ENCODE data around the gene SLC30A7.
"Not testable (repeated sequence)": the region's sequence is repeated elsewhere in the genome, so short reads cannot be mapped to it uniquely, and the experiment has no call there.

SLC30A7 gene, protein sequence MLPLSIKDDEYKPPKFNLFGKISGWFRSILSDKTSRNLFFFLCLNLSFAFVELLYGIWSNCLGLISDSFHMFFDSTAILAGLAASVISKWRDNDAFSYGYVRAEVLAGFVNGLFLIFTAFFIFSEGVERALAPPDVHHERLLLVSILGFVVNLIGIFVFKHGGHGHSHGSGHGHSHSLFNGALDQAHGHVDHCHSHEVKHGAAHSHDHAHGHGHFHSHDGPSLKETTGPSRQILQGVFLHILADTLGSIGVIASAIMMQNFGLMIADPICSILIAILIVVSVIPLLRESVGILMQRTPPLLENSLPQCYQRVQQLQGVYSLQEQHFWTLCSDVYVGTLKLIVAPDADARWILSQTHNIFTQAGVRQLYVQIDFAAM

DNA sequence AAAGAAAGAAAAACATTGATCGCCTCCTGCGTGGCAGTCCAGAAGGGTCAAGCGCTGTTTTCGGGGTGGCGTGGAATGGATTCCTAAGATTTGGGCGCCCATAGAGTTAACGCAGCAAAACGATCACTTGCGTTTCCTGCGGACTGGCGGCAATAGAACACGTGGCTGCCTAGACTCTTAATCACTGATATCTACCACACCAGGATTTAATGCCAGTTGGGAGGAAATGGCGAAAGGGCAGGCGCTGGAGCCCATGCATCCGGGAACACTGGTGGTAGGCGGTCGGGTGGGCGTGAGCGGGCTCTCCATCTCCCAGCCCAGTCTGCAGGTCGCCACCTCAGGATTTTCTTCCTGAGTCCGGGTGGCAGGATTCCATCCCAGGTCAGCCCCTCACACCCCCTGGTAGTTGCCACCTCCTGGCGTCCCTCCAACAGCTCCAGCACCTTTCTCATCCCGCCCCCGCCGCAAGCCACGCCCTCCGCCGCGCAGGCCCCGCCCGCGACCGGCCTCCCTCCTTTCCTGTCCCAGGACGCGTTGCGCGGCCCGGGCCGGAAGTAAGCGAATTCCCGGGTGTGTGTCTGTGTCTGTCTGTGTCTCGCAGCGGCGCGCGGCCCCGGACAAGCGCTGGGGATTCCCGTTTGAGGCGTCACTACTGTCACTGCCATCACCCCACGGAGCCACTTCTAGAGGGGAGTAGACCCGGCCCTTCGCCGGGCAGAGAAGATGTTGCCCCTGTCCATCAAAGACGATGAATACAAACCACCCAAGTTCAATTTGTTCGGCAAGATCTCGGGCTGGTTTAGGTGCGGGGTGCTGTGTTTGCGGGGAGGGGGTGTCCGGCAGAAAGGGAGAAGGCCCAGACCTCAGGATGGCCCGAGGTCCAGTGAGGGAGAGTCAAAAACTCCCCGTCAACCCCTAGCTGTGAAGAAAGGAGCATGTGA is at the start of gene SLC30A7:
TSS of gene SLC30A7 (plus strand) at position 551 of the 941 bp plus-strand sequence. CDS start at position 724, 173 bp downstream.
- Histone ChIP-seq H3K27me3 (ENCODE audit: low read depth, low read length) (no peaks in the 10 kb centered on the region), H3K9me3 (ENCODE audit: control insufficient read depth in 1 of 2, low read length in 2 of 2) (no peaks in the 10 kb centered on the region), H3K27ac (ENCODE audit: low read length) (peak within 1 kb of the TSS; percentile 97), H3K4me3 (ENCODE audit: low read depth in 1 of 2, low read length in 2 of 2) (peak within 1 kb of the TSS; percentile 90 to 92), H3K36me3 (ENCODE audit: control insufficient read depth in 1 of 2, insufficient read depth in 2 of 2, low read length in 2 of 2) (peaks cover 2 to 29% of the 10 kb centered on the region in 2 donors), H3K4me1 (ENCODE audit: control insufficient read depth in 1 of 2, insufficient read depth in 2 of 2, low read length in 2 of 2) (peaks cover 9 to 27% of the 10 kb centered on the region in 2 donors)

GRCh38 chr1:100847361-100848082 is 48.4 kb upstream of the SLC30A7 start:
- Histone ChIP-seq H3K27me3 (ENCODE audit: low read depth, low read length) (no peaks in the 10 kb centered on the region), H3K4me3 (ENCODE audit: low read depth in 1 of 2, low read length in 2 of 2) (peak overlapping the region; percentile 49 to 50), H3K9me3 (ENCODE audit: control insufficient read depth in 1 of 2, low read length in 2 of 2) (no peaks in the 10 kb centered on the region), H3K36me3 (ENCODE audit: control insufficient read depth in 1 of 2, insufficient read depth in 2 of 2, low read length in 2 of 2) (no peaks in the 10 kb centered on the region), H3K4me1 (ENCODE audit: control insufficient read depth in 1 of 2, insufficient read depth in 2 of 2, low read length in 2 of 2) (no peaks in the 10 kb centered on the region), H3K27ac (ENCODE audit: low read length) (peak overlapping the region; percentile 56)

- Histone ChIP-seq H3K27me3 (ENCODE audit: low read depth, low read length) (no peaks in the 10 kb centered on the region), H3K4me3 (ENCODE audit: low read depth in 1 of 2, low read length in 2 of 2) (no peak overlapping the region)
Observed at GRCh38 chr1:100851726-100852125, 44.2 kb upstream of the SLC30A7 start.

DNA sequence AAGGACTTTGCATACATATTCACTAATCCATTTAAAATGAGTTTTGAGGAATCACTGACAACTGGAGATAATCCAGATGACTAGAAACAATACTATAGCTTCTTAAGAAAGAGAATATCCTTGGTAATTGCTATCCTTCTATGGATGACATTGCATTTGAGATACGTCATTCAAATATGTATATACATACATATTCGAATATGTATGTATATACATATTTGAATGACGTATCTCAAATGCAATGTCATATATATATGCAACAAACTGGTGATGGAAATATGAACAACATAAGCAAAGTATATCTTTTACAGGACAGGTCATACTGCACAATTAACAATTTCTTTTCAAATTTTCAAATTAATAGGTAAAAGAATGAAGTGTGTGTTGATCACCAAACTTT is 42.9 kb upstream of the SLC30A7 start:
- Histone ChIP-seq H3K27me3 (ENCODE audit: low read depth, low read length) (no peaks in the 10 kb centered on the region), H3K4me3 (ENCODE audit: low read depth in 1 of 2, low read length in 2 of 2) (no peak overlapping the region), H3K36me3 (ENCODE audit: control insufficient read depth in 1 of 2, insufficient read depth in 2 of 2, low read length in 2 of 2) (no peaks in the 10 kb centered on the region), H3K4me1 (ENCODE audit: control insufficient read depth in 1 of 2, insufficient read depth in 2 of 2, low read length in 2 of 2) (no peaks in the 10 kb centered on the region), H3K27ac (ENCODE audit: low read length) (no peak overlapping the region), H3K9me3 (ENCODE audit: control insufficient read depth in 1 of 2, low read length in 2 of 2) (no peaks in the 10 kb centered on the region)

More at GRCh38 chr1:100851726-100852125, 44.2 kb upstream of the SLC30A7 start:
- H3K4me1 ChIP-seq (ENCODE audit: control insufficient read depth in 1 of 2, insufficient read depth in 2 of 2, low read length in 2 of 2): no peaks in the 10 kb centered on the region
- no peaks in the 10 kb centered on the region for H3K9me3 ChIP-seq (ENCODE audit: control insufficient read depth in 1 of 2, low read length in 2 of 2)
- H3K27ac ChIP-seq (ENCODE audit: low read length): no peak overlapping the region
- no peaks in the 10 kb centered on the region for H3K36me3 ChIP-seq (ENCODE audit: control insufficient read depth in 1 of 2, insufficient read depth in 2 of 2, low read length in 2 of 2)

GRCh38 chr1:100855116-100855515 is 40.8 kb upstream of the SLC30A7 start:
- H3K36me3 ChIP-seq (ENCODE audit: control insufficient read depth in 1 of 2, insufficient read depth in 2 of 2, low read length in 2 of 2): not testable (repeated sequence)

GRCh38 chr1:100860397-100860991 is 35.4 kb upstream of the SLC30A7 start:
- no peaks in the 10 kb centered on the region for H3K9me3 ChIP-seq (ENCODE audit: control insufficient read depth in 1 of 2, low read length in 2 of 2)
- H3K4me3 ChIP-seq (ENCODE audit: low read depth in 1 of 2, low read length in 2 of 2): no peak overlapping the region
- H3K27me3 ChIP-seq (ENCODE audit: low read depth, low read length): no peaks in the 10 kb centered on the region
- H3K36me3 ChIP-seq (ENCODE audit: control insufficient read depth in 1 of 2, insufficient read depth in 2 of 2, low read length in 2 of 2): no peaks in the 10 kb centered on the region
- H3K27ac ChIP-seq (ENCODE audit: low read length): no peak overlapping the region
- no peaks in the 10 kb centered on the region for H3K4me1 ChIP-seq (ENCODE audit: control insufficient read depth in 1 of 2, insufficient read depth in 2 of 2, low read length in 2 of 2)

More at GRCh38 chr1:100855116-100855515, 40.8 kb upstream of the SLC30A7 start:
- not testable (repeated sequence) for H3K27me3 ChIP-seq (ENCODE audit: low read depth, low read length); H3K4me3 ChIP-seq (ENCODE audit: low read depth in 1 of 2, low read length in 2 of 2); H3K27ac ChIP-seq (ENCODE audit: low read length); H3K4me1 ChIP-seq (ENCODE audit: control insufficient read depth in 1 of 2, insufficient read depth in 2 of 2, low read length in 2 of 2); H3K9me3 ChIP-seq (ENCODE audit: control insufficient read depth in 1 of 2, low read length in 2 of 2)

GRCh38 chr1:100861379-100861778 is 34.5 kb upstream of the SLC30A7 start:
- Histone ChIP-seq H3K9me3 (ENCODE audit: control insufficient read depth in 1 of 2, low read length in 2 of 2) (no peaks in the 10 kb centered on the region), H3K4me1 (ENCODE audit: control insufficient read depth in 1 of 2, insufficient read depth in 2 of 2, low read length in 2 of 2) (peaks cover 0 to 2% of the 10 kb centered on the region in 2 donors), H3K27me3 (ENCODE audit: low read depth, low read length) (no peaks in the 10 kb centered on the region), H3K4me3 (ENCODE audit: low read depth in 1 of 2, low read length in 2 of 2) (no peak overlapping the region), H3K27ac (ENCODE audit: low read length) (no peak overlapping the region), H3K36me3 (ENCODE audit: control insufficient read depth in 1 of 2, insufficient read depth in 2 of 2, low read length in 2 of 2) (no peaks in the 10 kb centered on the region)

DNA sequence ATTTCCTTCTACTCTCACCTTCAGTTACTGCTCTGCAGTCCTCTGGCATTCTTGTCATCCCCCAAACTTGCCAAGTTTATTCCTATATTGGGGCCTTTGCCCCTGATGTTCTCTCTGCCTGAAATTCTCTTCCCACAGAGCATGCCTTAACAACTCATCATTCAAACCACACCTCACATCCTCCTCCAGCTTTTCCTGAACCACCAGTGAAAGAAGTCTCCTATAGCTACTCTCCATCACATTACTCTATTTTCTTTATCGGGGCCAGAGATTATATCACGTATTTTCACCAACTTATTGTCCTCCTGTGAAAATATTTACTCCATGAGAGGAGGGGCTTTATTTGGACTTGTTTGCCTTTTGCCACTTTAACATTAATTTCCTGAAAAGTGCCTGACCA is 33.3 kb upstream of the SLC30A7 start:
- H3K27ac ChIP-seq (ENCODE audit: low read length): no peak overlapping the region

GRCh38 chr1:100866041-100866900 is 29.6 kb upstream of the SLC30A7 start:
- Histone ChIP-seq H3K4me3 (ENCODE audit: low read depth in 1 of 2, low read length in 2 of 2) (no peak overlapping the region), H3K27ac (ENCODE audit: low read length) (no peak overlapping the region), H3K9me3 (ENCODE audit: control insufficient read depth in 1 of 2, low read length in 2 of 2) (no peaks in the 10 kb centered on the region), H3K36me3 (ENCODE audit: control insufficient read depth in 1 of 2, insufficient read depth in 2 of 2, low read length in 2 of 2) (no peaks in the 10 kb centered on the region), H3K27me3 (ENCODE audit: low read depth, low read length) (no peaks in the 10 kb centered on the region), H3K4me1 (ENCODE audit: control insufficient read depth in 1 of 2, insufficient read depth in 2 of 2, low read length in 2 of 2) (peaks cover 0 to 6% of the 10 kb centered on the region in 2 donors)

More for the DNA sequence above, 33.3 kb upstream of the SLC30A7 start:
- Histone ChIP-seq H3K36me3 (ENCODE audit: control insufficient read depth in 1 of 2, insufficient read depth in 2 of 2, low read length in 2 of 2) (no peaks in the 10 kb centered on the region), H3K4me3 (ENCODE audit: low read depth in 1 of 2, low read length in 2 of 2) (no peak overlapping the region), H3K9me3 (ENCODE audit: control insufficient read depth in 1 of 2, low read length in 2 of 2) (no peaks in the 10 kb centered on the region), H3K4me1 (ENCODE audit: control insufficient read depth in 1 of 2, insufficient read depth in 2 of 2, low read length in 2 of 2) (peaks cover 0 to 6% of the 10 kb centered on the region in 2 donors), H3K27me3 (ENCODE audit: low read depth, low read length) (no peaks in the 10 kb centered on the region)

GRCh38 chr1:100866901-100867206 is 29.0 kb upstream of the SLC30A7 start:
- Histone ChIP-seq H3K9me3 (ENCODE audit: control insufficient read depth in 1 of 2, low read length in 2 of 2) (no peaks in the 10 kb centered on the region), H3K4me3 (ENCODE audit: low read depth in 1 of 2, low read length in 2 of 2) (no peak overlapping the region), H3K27ac (ENCODE audit: low read length) (no peak overlapping the region), H3K4me1 (ENCODE audit: control insufficient read depth in 1 of 2, insufficient read depth in 2 of 2, low read length in 2 of 2) (peaks cover 0 to 6% of the 10 kb centered on the region in 2 donors), H3K36me3 (ENCODE audit: control insufficient read depth in 1 of 2, insufficient read depth in 2 of 2, low read length in 2 of 2) (no peaks in the 10 kb centered on the region), H3K27me3 (ENCODE audit: low read depth, low read length) (no peaks in the 10 kb centered on the region)

All from muscle layer of duodenum (tissue), 2 donors.